Osteocyte (in vitro differentiated cells): Measurements from ENCODE around the gene NPIPB6. TPM values are rescaled to one million over a fixed set of nuclear protein-coding genes. Genes with fewer than 3 reads are reported as not detected.

ENCODE experiments used
- DNase-seq: peaks from one replicate; pipeline ENCODE4 v3.0.0; 2021; ENCODE audit warnings: mixed read lengths; ENCODE audit not compliant: unreplicated experiment; ENCODE audit errors: extremely low spot score
- H3K27ac Mint-ChIP-seq: one replicate; pipeline ENCODE4 v1.8.0; 2021; ENCODE audit warnings: mild to moderate bottlenecking, mixed read lengths; ENCODE audit not compliant: unreplicated experiment
- H3K27me3 Mint-ChIP-seq: one replicate; pipeline ENCODE4 v1.8.0; 2021; ENCODE audit warnings: mixed read lengths; ENCODE audit not compliant: unreplicated experiment
- H3K36me3 Mint-ChIP-seq: one replicate; pipeline ENCODE4 v1.8.0; 2021; ENCODE audit warnings: mixed read lengths; ENCODE audit not compliant: unreplicated experiment
- H3K4me1 Mint-ChIP-seq: one replicate; pipeline ENCODE4 v1.8.0; 2021; ENCODE audit warnings: mixed read lengths; ENCODE audit not compliant: unreplicated experiment
- H3K4me3 Mint-ChIP-seq: one replicate; pipeline ENCODE4 v1.8.0; 2021; ENCODE audit warnings: mild to moderate bottlenecking, moderate library complexity, mixed read lengths; ENCODE audit not compliant: unreplicated experiment
- H3K9me3 Mint-ChIP-seq: one replicate; pipeline ENCODE4 v1.8.0; 2021; ENCODE audit warnings: mixed read lengths; ENCODE audit not compliant: unreplicated experiment
- total RNA-seq: library from RNA; stranded (reverse); gene quantifications from 2 replicates; pipeline ENCODE4 v1.2.1, GENCODE V29; 2021
- TF ChIP-seq, protein P1 (sequence below): fragments of 200-600 bp; sonication (generic); IDR thresholded peaks from 2 replicates; pipeline ENCODE4 v1.5.0; 2021; ENCODE audit warnings: antibody characterized with exemption, mild to moderate bottlenecking, moderate library complexity

NPIPB6 gene
- total RNA-seq, 1 donor from 2014 or later = 7.0 TPM

DNA sequence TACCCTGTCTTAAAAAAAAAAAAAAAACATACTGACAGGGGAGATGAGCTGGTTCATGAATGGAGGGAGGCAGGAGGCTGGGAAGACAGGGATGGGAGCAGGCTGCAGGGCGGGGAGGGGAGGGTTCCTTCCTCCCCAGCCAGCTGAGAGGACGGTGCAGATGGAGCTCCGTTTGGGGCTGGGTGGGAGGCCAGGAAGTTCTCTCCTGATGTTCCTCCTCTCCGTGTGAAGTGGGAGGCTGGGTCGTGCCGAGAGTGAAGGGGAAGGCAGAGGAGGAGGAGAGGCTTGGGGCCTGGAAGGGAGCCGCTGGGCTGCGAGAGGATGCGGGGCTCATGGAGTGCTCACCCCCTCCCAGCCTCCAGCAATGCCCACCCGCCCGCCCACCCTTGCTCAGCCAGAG lies 49.7 kb downstream of the NPIPB6 start:
- H3K27me3 Mint-ChIP-seq = peaks cover 3% of the 10 kb centered on the region
- DNase-seq = no peak
- H3K36me3 Mint-ChIP-seq = no peaks in the 10 kb centered on the region
- TF ChIP-seq, protein P1, sequence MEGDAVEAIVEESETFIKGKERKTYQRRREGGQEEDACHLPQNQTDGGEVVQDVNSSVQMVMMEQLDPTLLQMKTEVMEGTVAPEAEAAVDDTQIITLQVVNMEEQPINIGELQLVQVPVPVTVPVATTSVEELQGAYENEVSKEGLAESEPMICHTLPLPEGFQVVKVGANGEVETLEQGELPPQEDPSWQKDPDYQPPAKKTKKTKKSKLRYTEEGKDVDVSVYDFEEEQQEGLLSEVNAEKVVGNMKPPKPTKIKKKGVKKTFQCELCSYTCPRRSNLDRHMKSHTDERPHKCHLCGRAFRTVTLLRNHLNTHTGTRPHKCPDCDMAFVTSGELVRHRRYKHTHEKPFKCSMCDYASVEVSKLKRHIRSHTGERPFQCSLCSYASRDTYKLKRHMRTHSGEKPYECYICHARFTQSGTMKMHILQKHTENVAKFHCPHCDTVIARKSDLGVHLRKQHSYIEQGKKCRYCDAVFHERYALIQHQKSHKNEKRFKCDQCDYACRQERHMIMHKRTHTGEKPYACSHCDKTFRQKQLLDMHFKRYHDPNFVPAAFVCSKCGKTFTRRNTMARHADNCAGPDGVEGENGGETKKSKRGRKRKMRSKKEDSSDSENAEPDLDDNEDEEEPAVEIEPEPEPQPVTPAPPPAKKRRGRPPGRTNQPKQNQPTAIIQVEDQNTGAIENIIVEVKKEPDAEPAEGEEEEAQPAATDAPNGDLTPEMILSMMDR = no peak
- no peaks in the 10 kb centered on the region for H3K9me3 Mint-ChIP-seq
- H3K4me3 Mint-ChIP-seq = no peak overlapping the region
- no peak overlapping the region for H3K27ac Mint-ChIP-seq
- H3K4me1 Mint-ChIP-seq = no peaks in the 10 kb centered on the region

DNA sequence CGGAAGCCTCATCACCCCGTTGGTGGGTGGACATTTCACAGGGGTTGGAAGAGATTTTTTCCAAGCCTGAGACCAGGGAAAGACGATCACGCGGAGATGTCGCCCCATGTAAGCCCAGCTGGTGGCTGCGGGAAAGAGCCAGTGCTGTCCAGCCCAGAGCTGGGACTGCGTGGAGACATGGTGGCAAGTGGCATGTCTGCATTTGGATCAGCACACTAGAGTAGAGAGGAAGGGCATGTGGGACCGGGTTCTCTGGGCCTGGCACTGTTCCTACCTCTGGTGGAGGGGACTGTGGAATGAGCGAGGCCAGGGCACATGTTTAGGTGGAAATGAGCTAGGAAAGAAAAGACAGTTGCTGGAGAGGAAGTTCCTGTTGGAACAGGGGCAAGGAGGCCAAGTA lies 51.0 kb downstream of the NPIPB6 start:
- peaks cover 3% of the 10 kb centered on the region for H3K27me3 Mint-ChIP-seq
- no peaks in the 10 kb centered on the region for H3K4me1 Mint-ChIP-seq
- TF ChIP-seq, protein P1 = no peak
- H3K36me3 Mint-ChIP-seq = no peaks in the 10 kb centered on the region
- no peak for DNase-seq
- no peak overlapping the region for H3K4me3 Mint-ChIP-seq
- no peak overlapping the region for H3K27ac Mint-ChIP-seq
- no peaks in the 10 kb centered on the region for H3K9me3 Mint-ChIP-seq

DNA sequence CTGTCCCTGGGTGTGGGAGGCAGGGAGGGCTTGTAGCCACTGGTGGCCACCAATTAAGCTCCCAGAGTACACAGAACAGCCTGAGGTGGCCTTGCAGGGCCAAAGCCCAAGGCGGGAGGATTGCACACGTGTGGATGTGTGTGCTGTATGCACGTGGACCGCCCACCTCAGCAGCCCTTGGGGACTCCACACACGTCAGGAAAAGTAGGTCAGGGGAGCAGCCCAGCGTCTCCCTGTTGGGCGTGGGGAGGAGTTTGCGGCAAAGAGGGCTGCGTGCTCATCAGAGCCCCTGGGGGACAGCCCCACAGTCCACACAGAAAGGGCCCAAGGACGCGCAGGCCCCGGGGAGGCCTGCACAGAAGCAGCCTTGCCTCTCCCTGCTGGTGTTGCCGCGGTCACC lies 51.4 kb downstream of the NPIPB6 start:
- H3K9me3 Mint-ChIP-seq = no peaks in the 10 kb centered on the region
- H3K4me1 Mint-ChIP-seq = no peaks in the 10 kb centered on the region
- H3K27me3 Mint-ChIP-seq = peaks cover 3% of the 10 kb centered on the region
- no peaks in the 10 kb centered on the region for H3K36me3 Mint-ChIP-seq
- no peak overlapping the region for H3K27ac Mint-ChIP-seq
- no peak overlapping the region for H3K4me3 Mint-ChIP-seq
- TF ChIP-seq, protein P1 = no peak
- no peak for DNase-seq

DNA sequence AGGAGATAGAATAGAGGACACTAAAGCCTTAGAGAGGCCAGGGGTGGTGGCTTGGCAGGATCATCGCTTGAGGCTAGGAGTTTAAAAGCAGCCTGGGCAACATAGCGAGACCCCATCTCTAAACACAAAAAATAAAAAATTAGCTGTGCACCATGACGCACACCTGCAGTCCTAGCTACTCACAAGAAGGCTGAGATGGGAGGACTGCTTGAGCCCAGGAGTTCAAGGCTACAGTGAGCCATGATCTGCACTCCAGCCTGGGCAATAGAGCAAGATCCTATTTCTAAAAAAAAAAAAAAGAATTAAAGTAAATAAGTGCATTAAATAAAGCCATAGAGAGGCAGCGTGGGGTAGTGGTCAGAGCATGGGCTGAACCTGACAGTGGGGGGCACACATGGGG lies 51.9 kb downstream of the NPIPB6 start:
- no peak overlapping the region for H3K4me3 Mint-ChIP-seq
- H3K36me3 Mint-ChIP-seq = no peaks in the 10 kb centered on the region
- no peak overlapping the region for H3K27ac Mint-ChIP-seq
- H3K27me3 Mint-ChIP-seq = peaks cover 3% of the 10 kb centered on the region
- no peaks in the 10 kb centered on the region for H3K9me3 Mint-ChIP-seq
- no peak for DNase-seq
- no peaks in the 10 kb centered on the region for H3K4me1 Mint-ChIP-seq
- TF ChIP-seq, protein P1 = no peak

DNA sequence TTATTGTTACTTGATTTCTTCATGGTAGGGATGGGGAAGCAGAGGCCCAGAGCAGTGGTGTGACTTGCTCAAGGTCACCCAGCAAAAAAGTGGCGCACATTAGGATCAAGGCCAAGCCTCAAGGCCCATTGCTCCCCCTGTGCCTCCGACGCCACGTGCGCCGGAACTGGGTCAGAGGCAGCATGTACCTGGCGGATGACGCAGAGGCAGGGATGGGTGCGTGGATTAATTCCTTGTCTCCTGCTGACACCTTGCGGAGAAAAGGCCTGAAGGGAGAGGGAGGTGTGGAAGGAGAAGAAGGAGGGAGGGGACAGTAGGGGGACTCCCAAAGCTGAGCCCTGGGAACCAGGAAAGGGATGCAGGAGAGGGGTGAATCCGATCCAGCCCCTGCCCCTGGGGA lies 52.5 kb downstream of the NPIPB6 start:
- H3K27me3 Mint-ChIP-seq = peaks cover 5% of the 10 kb centered on the region
- no peak for DNase-seq
- H3K4me1 Mint-ChIP-seq = no peaks in the 10 kb centered on the region
- no peaks in the 10 kb centered on the region for H3K36me3 Mint-ChIP-seq
- TF ChIP-seq, protein P1 = no peak
- H3K27ac Mint-ChIP-seq = no peak overlapping the region
- no peaks in the 10 kb centered on the region for H3K9me3 Mint-ChIP-seq
- no peak overlapping the region for H3K4me3 Mint-ChIP-seq
